ENCODE results near the gene HNRNPC.

DNA sequence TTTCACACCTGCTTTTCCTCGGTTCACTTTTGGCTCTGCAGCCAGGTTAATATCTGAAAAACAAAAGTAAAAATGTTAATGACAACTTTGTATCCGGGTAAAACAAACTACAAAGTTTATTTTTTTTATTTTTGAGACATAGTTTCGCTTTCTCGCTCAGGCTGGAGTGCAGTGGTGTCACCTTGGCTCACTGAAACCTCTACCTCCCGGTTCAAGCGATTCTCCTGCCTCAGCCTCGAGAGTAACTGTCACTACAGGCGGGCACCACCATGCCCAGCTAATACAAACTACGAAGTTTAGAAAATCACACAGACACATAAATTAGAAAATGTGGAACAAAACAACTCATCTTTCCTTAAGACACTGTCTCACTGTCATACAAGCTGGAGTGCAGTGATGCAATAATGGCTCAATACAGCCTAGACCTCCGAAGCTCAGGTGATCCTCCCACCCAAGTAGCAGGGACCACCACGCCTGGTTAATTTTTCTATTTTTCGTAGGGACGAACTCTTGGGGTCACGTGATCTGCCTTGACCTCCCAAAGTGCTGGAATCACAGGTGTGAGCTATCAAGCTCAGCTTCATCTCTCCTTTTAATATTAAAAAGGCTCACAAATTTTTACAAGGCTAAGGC, 38.1 kb downstream of the HNRNPC start:
- TF ChIP-seq, protein P1, sequence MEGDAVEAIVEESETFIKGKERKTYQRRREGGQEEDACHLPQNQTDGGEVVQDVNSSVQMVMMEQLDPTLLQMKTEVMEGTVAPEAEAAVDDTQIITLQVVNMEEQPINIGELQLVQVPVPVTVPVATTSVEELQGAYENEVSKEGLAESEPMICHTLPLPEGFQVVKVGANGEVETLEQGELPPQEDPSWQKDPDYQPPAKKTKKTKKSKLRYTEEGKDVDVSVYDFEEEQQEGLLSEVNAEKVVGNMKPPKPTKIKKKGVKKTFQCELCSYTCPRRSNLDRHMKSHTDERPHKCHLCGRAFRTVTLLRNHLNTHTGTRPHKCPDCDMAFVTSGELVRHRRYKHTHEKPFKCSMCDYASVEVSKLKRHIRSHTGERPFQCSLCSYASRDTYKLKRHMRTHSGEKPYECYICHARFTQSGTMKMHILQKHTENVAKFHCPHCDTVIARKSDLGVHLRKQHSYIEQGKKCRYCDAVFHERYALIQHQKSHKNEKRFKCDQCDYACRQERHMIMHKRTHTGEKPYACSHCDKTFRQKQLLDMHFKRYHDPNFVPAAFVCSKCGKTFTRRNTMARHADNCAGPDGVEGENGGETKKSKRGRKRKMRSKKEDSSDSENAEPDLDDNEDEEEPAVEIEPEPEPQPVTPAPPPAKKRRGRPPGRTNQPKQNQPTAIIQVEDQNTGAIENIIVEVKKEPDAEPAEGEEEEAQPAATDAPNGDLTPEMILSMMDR (IDR thresholded peaks at IDR 0.05; ENCODE audit: low read depth, low read length) = no peak
- no peak for TF ChIP-seq MYC (IDR thresholded peaks at IDR 0.05; ENCODE audit: low read depth, low read length)
